ENCODE results near the gene MIA2. TPM values are rescaled to one million over a fixed set of nuclear protein-coding genes. Genes with fewer than 3 reads are reported as not detected.

The MIA2 gene
- total RNA-seq, 1 donor from 2014 or later = 19.8 TPM

GRCh38 chr14:39425947-39426346, 192.2 kb downstream of the MIA2 start:
- H3K27ac Mint-ChIP-seq (ENCODE audit: unreplicated experiment) = peak overlapping the region; percentile 79

DNA sequence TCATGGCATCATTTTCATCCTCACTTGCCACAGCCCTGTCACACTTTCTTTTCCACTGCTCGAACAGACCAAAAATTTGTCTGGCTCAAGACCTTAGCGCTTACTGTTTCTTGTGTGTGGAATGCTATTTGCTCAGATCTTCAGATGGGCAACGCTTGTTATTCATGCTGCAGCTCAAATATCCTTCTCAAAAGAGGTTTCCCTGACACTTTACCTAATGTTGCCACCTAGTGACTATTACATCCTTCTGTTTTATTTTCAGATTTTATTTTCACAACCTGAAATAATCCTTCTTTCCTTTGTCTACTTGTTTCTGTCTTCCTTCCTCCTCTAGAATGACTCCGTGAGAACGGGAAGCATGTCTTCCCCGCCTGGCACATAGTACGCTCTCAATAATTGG, 192.9 kb downstream of the MIA2 start:
- TF ChIP-seq, protein P1, sequence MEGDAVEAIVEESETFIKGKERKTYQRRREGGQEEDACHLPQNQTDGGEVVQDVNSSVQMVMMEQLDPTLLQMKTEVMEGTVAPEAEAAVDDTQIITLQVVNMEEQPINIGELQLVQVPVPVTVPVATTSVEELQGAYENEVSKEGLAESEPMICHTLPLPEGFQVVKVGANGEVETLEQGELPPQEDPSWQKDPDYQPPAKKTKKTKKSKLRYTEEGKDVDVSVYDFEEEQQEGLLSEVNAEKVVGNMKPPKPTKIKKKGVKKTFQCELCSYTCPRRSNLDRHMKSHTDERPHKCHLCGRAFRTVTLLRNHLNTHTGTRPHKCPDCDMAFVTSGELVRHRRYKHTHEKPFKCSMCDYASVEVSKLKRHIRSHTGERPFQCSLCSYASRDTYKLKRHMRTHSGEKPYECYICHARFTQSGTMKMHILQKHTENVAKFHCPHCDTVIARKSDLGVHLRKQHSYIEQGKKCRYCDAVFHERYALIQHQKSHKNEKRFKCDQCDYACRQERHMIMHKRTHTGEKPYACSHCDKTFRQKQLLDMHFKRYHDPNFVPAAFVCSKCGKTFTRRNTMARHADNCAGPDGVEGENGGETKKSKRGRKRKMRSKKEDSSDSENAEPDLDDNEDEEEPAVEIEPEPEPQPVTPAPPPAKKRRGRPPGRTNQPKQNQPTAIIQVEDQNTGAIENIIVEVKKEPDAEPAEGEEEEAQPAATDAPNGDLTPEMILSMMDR (IDR thresholded peaks at IDR 0.05; ENCODE audit: unreplicated experiment) = no peak
- no peak for DNase-seq (ENCODE audit: low spot score)
- Mint-ChIP-seq H3K27ac (ENCODE audit: unreplicated experiment) (peak overlapping the region; percentile 79), H3K36me3 (ENCODE audit: low read depth, unreplicated experiment) (peaks cover 3% of the 10 kb centered on the region), H3K4me3 (ENCODE audit: unreplicated experiment) (no peak overlapping the region), H3K27me3 (ENCODE audit: unreplicated experiment) (peaks cover 7% of the 10 kb centered on the region), H3K4me1 (ENCODE audit: unreplicated experiment) (peaks cover 35% of the 10 kb centered on the region), H3K9me3 (ENCODE audit: unreplicated experiment) (no peaks in the 10 kb centered on the region)

More at GRCh38 chr14:39425947-39426346, 192.2 kb downstream of the MIA2 start:
- Mint-ChIP-seq H3K4me1 (ENCODE audit: unreplicated experiment) (peaks cover 32% of the 10 kb centered on the region), H3K9me3 (ENCODE audit: unreplicated experiment) (no peaks in the 10 kb centered on the region), H3K4me3 (ENCODE audit: unreplicated experiment) (no peak overlapping the region), H3K27me3 (ENCODE audit: unreplicated experiment) (peaks cover 4% of the 10 kb centered on the region), H3K36me3 (ENCODE audit: low read depth, unreplicated experiment) (peaks cover 1% of the 10 kb centered on the region)
- TF ChIP-seq, protein P1 (IDR thresholded peaks at IDR 0.05; ENCODE audit: unreplicated experiment) = no peak
- no peak for DNase-seq (ENCODE audit: low spot score)

DNA sequence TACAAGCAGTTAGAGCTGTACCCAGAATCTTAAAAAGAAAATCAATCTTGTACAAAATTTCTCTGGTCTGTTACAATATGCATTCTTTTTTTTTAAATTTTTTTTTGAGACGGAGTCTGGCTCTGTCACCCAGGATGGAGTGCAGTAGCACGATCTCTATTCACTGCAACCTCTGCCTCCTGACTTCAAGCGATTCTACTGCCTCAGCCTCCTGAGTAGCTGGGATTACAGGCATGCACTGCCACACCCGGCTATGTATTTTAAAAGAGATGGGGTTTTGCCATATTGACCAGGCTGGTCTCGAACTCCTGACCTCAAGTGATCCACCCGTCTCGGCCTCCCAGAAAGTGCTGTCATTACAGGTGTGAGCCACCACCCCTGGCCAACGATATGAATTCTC, 194.4 kb downstream of the MIA2 start:
- H3K9me3 Mint-ChIP-seq (ENCODE audit: unreplicated experiment) = no peaks in the 10 kb centered on the region
- TF ChIP-seq, protein P1 (IDR thresholded peaks at IDR 0.05; ENCODE audit: unreplicated experiment) = no peak
- H3K27me3 Mint-ChIP-seq (ENCODE audit: unreplicated experiment) = peaks cover 12% of the 10 kb centered on the region
- peaks cover 35% of the 10 kb centered on the region for H3K4me1 Mint-ChIP-seq (ENCODE audit: unreplicated experiment)
- H3K36me3 Mint-ChIP-seq (ENCODE audit: low read depth, unreplicated experiment) = peaks cover 3% of the 10 kb centered on the region
- no peak overlapping the region for H3K4me3 Mint-ChIP-seq (ENCODE audit: unreplicated experiment)
- DNase-seq (ENCODE audit: low spot score) = no peak
- no peak overlapping the region for H3K27ac Mint-ChIP-seq (ENCODE audit: unreplicated experiment)

DNA sequence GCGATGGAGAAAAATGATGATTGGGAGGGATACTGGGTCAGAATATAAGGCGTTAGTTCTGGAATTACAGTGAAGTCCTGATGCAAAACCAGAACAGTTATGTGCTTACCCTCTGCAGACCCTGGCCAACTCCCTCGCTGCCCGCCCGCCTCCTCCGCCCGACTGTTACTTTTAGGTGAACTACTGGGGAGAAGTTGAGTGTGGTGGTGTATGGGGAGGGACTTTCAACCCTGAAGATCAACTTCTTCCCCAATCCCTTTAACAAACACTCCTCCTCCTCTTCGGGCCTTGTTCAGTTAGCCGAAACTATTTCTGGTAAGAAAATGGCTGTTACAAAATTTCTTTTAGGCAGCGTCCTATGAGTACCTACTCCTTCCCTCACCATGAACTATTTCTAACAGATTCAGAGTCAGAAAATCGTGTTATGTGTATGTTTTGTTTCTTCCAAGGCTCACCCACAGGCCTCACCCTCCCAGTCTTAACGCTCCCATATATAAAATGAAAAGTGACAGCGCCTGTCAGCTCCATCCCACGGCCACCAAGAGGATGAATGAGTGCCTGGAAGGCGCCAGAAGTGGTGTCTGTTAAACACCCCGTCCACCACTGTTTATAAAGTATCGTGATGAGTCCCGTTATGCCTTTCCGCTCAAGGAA, 197.2 kb downstream of the MIA2 start:
- peaks cover 3% of the 10 kb centered on the region for H3K36me3 Mint-ChIP-seq (ENCODE audit: low read depth, unreplicated experiment)
- peaks cover 12% of the 10 kb centered on the region for H3K27me3 Mint-ChIP-seq (ENCODE audit: unreplicated experiment)
- peaks cover 35% of the 10 kb centered on the region for H3K4me1 Mint-ChIP-seq (ENCODE audit: unreplicated experiment)
- peak overlapping the region; percentile 91 for H3K27ac Mint-ChIP-seq (ENCODE audit: unreplicated experiment)
- H3K4me3 Mint-ChIP-seq (ENCODE audit: unreplicated experiment) = peak overlapping the region; percentile 98
- no peaks in the 10 kb centered on the region for H3K9me3 Mint-ChIP-seq (ENCODE audit: unreplicated experiment)
- TF ChIP-seq, protein P1 (IDR thresholded peaks at IDR 0.05; ENCODE audit: unreplicated experiment) = no peak
- DNase-seq (ENCODE audit: low spot score) = no peak

GRCh38 chr14:39431416-39432178, 197.9 kb downstream of the MIA2 start:
- peaks cover 12% of the 10 kb centered on the region for H3K27me3 Mint-ChIP-seq (ENCODE audit: unreplicated experiment)
- no peaks in the 10 kb centered on the region for H3K9me3 Mint-ChIP-seq (ENCODE audit: unreplicated experiment)
- peak overlapping the region; percentile 100 for H3K27ac Mint-ChIP-seq (ENCODE audit: unreplicated experiment)
- H3K36me3 Mint-ChIP-seq (ENCODE audit: low read depth, unreplicated experiment) = peaks cover 3% of the 10 kb centered on the region
- peak; percentile 58 for DNase-seq (ENCODE audit: low spot score)
- peak overlapping the region; percentile 99 for H3K4me3 Mint-ChIP-seq (ENCODE audit: unreplicated experiment)
- TF ChIP-seq, protein P1 (IDR thresholded peaks at IDR 0.05; ENCODE audit: unreplicated experiment) = no peak
- peaks cover 30% of the 10 kb centered on the region for H3K4me1 Mint-ChIP-seq (ENCODE audit: unreplicated experiment)

Measured in endothelial cell (in vitro differentiated cells).